ENCODE measurements around the gene SP6.

DNA sequence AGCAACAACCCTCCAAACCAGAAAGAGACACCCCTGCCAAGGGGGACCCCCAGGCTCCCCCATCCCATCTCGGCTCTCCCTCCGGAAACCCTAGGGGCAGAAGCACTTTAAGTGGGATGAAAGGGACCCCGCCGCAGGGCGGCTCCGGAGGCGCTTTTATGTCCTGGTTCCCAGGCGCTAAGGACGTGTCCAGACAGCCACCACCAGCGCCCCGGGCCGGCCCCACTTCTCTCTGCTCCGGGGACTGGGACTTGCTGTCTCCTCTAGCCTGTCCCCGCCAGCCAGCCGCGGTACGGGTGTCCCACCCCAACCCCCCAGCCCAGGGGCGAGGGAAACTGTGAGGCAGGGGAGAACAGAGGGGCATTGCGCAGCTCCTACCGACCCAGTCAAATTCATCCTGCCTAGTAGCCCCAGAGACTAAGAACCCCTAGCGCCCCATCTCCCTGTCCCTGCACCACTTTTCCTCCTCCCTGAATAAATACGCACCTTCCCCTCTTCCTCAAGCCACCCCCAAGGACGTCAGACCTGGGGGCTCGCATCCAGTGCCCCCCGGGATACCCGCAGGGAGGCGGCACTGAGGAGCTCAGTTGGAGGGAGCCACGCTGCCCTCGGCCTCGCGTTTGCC, 4.1 kb downstream of the SP6 start:
- TF ChIP-seq POLR2A (IDR thresholded peaks at IDR 0.05; ENCODE audit: low read depth, low read length) (no peak), POLR2AphosphoS5 (IDR thresholded peaks at IDR 0.05; ENCODE audit: low read depth, low read length) (no peak)

All from GM12892 (cell line).